DND-41 (cell line): ENCODE measurements around the gene ALDH16A1.
A peak's percentile ranks its signal among the peaks of the same experiment; 100 is the strongest.

Source experiments
- ATAC-seq: fragments of 200-7000 bp; cut with Tn5 transposase; 3 replicates; pipeline ENCODE4 v1.9.1; 2021; ENCODE audit warnings: low read depth; ENCODE audit not compliant: insufficient read depth
- DNase-seq: peaks from one replicate; pipeline ENCODE4 v3.0.0-alpha.2; 2020
- H2AFZ ChIP-seq: 2 replicates; pipeline ENCODE4 v1.6.0; 2012; ENCODE audit warnings: low read depth, low read length
- H3K27ac ChIP-seq: 2 replicates; pipeline ENCODE4 v1.5.1; 2012; ENCODE audit warnings: low read length, inconsistent platforms
- H3K27me3 ChIP-seq: fragments of 200-600 bp; sonication (generic); 2 replicates; pipeline ENCODE4 v1.6.0; 2012; ENCODE audit warnings: low read length, mild to moderate bottlenecking, inconsistent platforms; ENCODE audit not compliant: insufficient read depth, poor library complexity
- H3K36me3 ChIP-seq: 2 replicates; pipeline ENCODE4 v1.5.1; 2012; ENCODE audit warnings: low read length, inconsistent platforms; ENCODE audit not compliant: insufficient read depth
- H3K4me1 ChIP-seq: 2 replicates; pipeline ENCODE4 v1.5.1; 2012; ENCODE audit warnings: mild to moderate bottlenecking, low read length; ENCODE audit not compliant: insufficient read depth
- H3K4me2 ChIP-seq: 2 replicates; pipeline ENCODE4 v1.6.0; 2012; ENCODE audit warnings: mild to moderate bottlenecking, moderate library complexity, low read length, inconsistent platforms; ENCODE audit not compliant: insufficient read depth
- H3K4me3 ChIP-seq, 2 experiments: fragments of 200-600 bp in 1 of 2; shearing (Covaris generic) in 1 of 2; 2 replicates each; pipeline ENCODE4 v1.5.1; 2012 to 2016; ENCODE audit warnings: inconsistent platforms in 2 of 2, low read length in 2 of 2, mild to moderate bottlenecking in 2 of 2, low read depth in 1 of 2, moderate library complexity in 1 of 2
- H3K79me2 ChIP-seq: 2 replicates; pipeline ENCODE4 v1.6.0; 2012; ENCODE audit warnings: low read length, inconsistent platforms; ENCODE audit not compliant: insufficient read depth
- H3K9ac ChIP-seq: 2 replicates; pipeline ENCODE4 v1.6.0; 2012; ENCODE audit warnings: low read depth, mild to moderate bottlenecking, inconsistent platforms, low read length, moderate library complexity
- H3K9me3 ChIP-seq: 2 replicates; pipeline ENCODE4 v1.5.1; 2012; ENCODE audit warnings: low read length, moderate library complexity, mild to moderate bottlenecking, inconsistent platforms; ENCODE audit not compliant: insufficient read depth, severe bottlenecking
- H4K20me1 ChIP-seq: 2 replicates; pipeline ENCODE4 v1.6.0; 2012; ENCODE audit warnings: low read length; ENCODE audit not compliant: insufficient read depth
- CTCF ChIP-seq: IDR thresholded peaks from 2 replicates; pipeline ENCODE4 v1.5.1; 2012; ENCODE audit warnings: borderline replicate concordance, low read length, moderate library complexity, mild to moderate bottlenecking; ENCODE audit not compliant: poor library complexity, severe bottlenecking; ENCODE audit errors: extremely low read depth
- EZH2 ChIP-seq: IDR thresholded peaks from 3 replicates; pipeline ENCODE4 v1.6.1; 2012; ENCODE audit warnings: borderline replicate concordance, low read depth, mild to moderate bottlenecking, moderate library complexity, low read length, inconsistent platforms; ENCODE audit not compliant: severe bottlenecking

The ALDH16A1 gene

GRCh38 chr19:49514151-49514550 lies 61.1 kb downstream of the ALDH16A1 start:
- Histone ChIP-seq H3K36me3 (no peaks in the 10 kb centered on the region), H3K4me1 (peaks cover 12% of the 10 kb centered on the region), H3K79me2 (no peaks in the 10 kb centered on the region), H4K20me1 (no peaks in the 10 kb centered on the region), H3K27ac (no peak overlapping the region), H2AFZ (0 out of 2 replicates have a peak overlapping the region, but pooled peaks have one; percentile 82), H3K9ac (peak overlapping the region; percentile 69; the same call in 1 of the 2 replicates), H3K4me3 (peak overlapping the region in 1 of 2 experiments; percentile 63; a peak in 2 of 4 replicates), H3K27me3 (no peaks in the 10 kb centered on the region), H3K9me3 (no peaks in the 10 kb centered on the region), H3K4me2 (peak overlapping the region; percentile 70)
- no peak for ATAC-seq
- no peak for DNase-seq
- TF ChIP-seq CTCF = no peak
- no peak for TF ChIP-seq EZH2

- Histone ChIP-seq H3K27ac (no peak overlapping the region), H3K36me3 (no peaks in the 10 kb centered on the region), H3K9me3 (no peaks in the 10 kb centered on the region), H2AFZ (no peak overlapping the region), H3K4me2 (no peak overlapping the region), H3K79me2 (no peaks in the 10 kb centered on the region), H3K4me1 (peaks cover 12% of the 10 kb centered on the region), H3K9ac (no peak overlapping the region), H3K27me3 (no peaks in the 10 kb centered on the region), H3K4me3 (no peak overlapping the region), H4K20me1 (no peaks in the 10 kb centered on the region)
- DNase-seq (no peak), ATAC-seq (no peak)
- no peak for TF ChIP-seq EZH2
- no peak for TF ChIP-seq CTCF
Measured at GRCh38 chr19:49515767-49516166, 62.7 kb downstream of the ALDH16A1 start.

- no peak for ATAC-seq
Measured at GRCh38 chr19:49518033-49518432, 65.0 kb downstream of the ALDH16A1 start.

More at GRCh38 chr19:49518033-49518432, 65.0 kb downstream of the ALDH16A1 start:
- no peak for DNase-seq
- Histone ChIP-seq H3K27me3 (no peaks in the 10 kb centered on the region), H3K79me2 (no peaks in the 10 kb centered on the region), H3K9ac (no peak overlapping the region), H4K20me1 (no peaks in the 10 kb centered on the region), H3K4me2 (no peak overlapping the region), H3K4me3 (no peak overlapping the region), H2AFZ (no peak overlapping the region), H3K9me3 (no peaks in the 10 kb centered on the region), H3K36me3 (no peaks in the 10 kb centered on the region), H3K4me1 (peaks cover 12% of the 10 kb centered on the region), H3K27ac (no peak overlapping the region)
- TF ChIP-seq CTCF (no peak), EZH2 (no peak)
